Measurements from ENCODE around the gene TAF1C. TPM values are rescaled to one million over a fixed set of nuclear protein-coding genes. Genes with fewer than 3 reads are reported as not detected.

TAF1C gene
- total and polyA plus RNA-seq, 7 donors: 5.4 to 49.0 (median 20.7) TPM

GRCh38 chr16:84194018-84194417 lies 7.2 kb upstream of the TAF1C start:
- Histone ChIP-seq H3K4me1 (no peaks in the 10 kb centered on the region), H3K36me3 (no peaks in the 10 kb centered on the region), H3K9me3 (no peaks in the 10 kb centered on the region), H3K4me3 (no peak overlapping the region), H3K27me3 (peaks cover 0 to 12% (median 0%) of the 10 kb centered on the region in 3 donors), H3K27ac (no peak overlapping the region)
- no peak for TF ChIP-seq POLR2A (IDR thresholded peaks at IDR 0.05)
- intact Hi-C loops (cut with DNase I): loop anchor here (5.0 kb wide), 1 partner anchor 227 kb away; the partner anchor contains the start of gene NECAB2
- WGBS, 2 donors: 85 to 89% methylated on average over 11 of the region's 11 CpGs
- DNase-seq: no peak

DNA sequence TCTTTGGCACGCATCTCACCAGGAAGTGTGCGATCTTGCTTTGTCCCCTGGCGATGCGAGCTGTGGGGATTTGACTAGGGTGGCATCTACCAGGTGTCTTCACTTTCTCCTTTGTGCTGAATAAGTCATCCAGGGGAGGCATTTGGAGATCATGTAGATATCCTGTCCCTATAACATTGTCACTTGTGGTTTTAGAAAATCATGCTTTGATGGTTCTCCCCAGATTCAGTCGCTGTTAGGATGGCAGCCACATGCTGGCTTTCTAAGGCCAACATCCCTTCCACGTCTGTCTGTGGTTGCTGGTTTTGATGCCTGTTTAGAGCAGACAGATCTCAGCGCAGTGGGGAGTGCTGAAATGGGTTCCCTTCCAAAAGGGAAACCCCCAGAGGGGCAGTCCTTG lies 6.6 kb upstream of the TAF1C start:
- intact Hi-C loops (cut with DNase I): loop anchor here (5.0 kb wide), 1 partner anchor 226 kb away; the partner anchor contains the start of gene NECAB2
- Histone ChIP-seq H3K4me3 (no peak overlapping the region), H3K27ac (no peak overlapping the region), H3K4me1 (no peaks in the 10 kb centered on the region), H3K27me3 (peaks cover 0 to 12% (median 0%) of the 10 kb centered on the region in 3 donors), H3K36me3 (no peaks in the 10 kb centered on the region), H3K9me3 (no peaks in the 10 kb centered on the region)
- WGBS, 2 donors: 74 to 83% methylated on average over 7 of the region's 7 CpGs
- TF ChIP-seq EP300 (IDR thresholded peaks at IDR 0.05) (no peak), POLR2A (IDR thresholded peaks at IDR 0.05) (no peak), CTCF (IDR thresholded peaks at IDR 0.05) (no peak), POLR2AphosphoS5 (IDR thresholded peaks at IDR 0.05) (no peak)
- no peak for DNase-seq

DNA sequence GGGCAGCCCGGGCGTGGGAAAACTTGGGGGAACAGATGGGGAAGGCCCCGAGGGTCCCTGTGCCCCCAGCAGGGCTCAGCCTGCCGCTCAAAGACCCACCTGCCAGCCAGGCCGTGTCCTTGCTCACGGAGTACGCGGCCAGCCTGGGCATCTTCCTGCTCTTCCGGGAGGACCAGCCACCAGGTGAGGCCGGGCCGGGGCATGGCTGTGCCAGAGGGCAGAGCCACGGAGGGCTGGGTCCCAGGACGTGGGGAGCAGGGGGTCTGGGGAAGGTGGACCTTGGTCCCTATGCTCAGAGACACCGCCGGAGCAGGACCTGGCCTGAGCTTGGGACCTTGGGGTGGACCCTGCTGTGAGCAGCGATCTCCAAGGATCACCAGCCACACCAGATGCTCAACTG lies 4.6 kb upstream of the TAF1C start:
- H3K4me3 ChIP-seq: no peak overlapping the region
- peaks cover 0 to 5% (median 0%) of the 10 kb centered on the region in 4 donors for H3K4me1 ChIP-seq
- H3K27me3 ChIP-seq: peaks cover 0 to 6% (median 0%) of the 10 kb centered on the region in 3 donors
- H3K36me3 ChIP-seq: no peaks in the 10 kb centered on the region
- H3K27ac ChIP-seq: no peak overlapping the region
- intact Hi-C loops (cut with DNase I): loop anchor here (5.0 kb wide), 1 partner anchor 224 kb away; the partner anchor contains the start of gene NECAB2
- H3K9me3 ChIP-seq: no peaks in the 10 kb centered on the region
- no peak for DNase-seq
- 91 to 95% methylated on average over 16 of the region's 16 CpGs for WGBS, 2 donors
- TF ChIP-seq POLR2A (IDR thresholded peaks at IDR 0.05): no peak
- no peak for TF ChIP-seq EP300 (IDR thresholded peaks at IDR 0.05)
- TF ChIP-seq CTCF (IDR thresholded peaks at IDR 0.05): no peak
- no peak for TF ChIP-seq POLR2AphosphoS5 (IDR thresholded peaks at IDR 0.05)

DNA sequence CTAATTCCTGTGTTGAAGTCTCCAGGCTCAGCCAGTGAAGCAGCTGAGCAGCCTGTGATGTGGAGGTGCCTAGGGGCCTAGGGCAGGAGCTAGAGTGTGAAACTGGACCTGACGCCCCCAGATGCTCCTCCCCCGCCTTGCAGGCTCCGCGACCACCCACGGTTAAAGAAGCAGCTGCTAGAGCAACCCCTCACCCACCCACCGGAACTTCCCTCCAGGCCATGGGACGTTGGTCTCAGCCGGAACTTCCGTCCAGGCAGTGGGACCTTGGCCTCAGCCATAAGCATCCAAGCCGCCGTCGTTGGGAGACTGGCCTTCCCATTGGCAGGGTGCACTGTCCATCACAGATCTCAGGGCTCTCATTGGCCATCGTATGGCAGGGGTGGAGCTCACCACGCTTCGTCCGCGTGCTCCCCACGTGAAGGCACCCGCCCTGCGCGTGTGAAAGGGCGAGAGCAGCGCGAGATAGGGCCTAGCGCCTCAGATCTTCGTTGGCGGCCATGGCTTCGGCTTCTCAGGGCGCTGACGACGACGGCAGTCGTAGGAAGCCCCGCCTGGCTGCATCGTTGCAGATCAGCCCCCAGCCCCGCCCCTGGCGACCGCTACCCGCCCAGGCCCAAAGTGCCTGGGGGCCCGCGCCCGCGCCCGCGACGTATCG lies 4.0 kb upstream of the TAF1C start, which contains the start of gene ADAD2:
Gene ADAD2, plus strand, starts transcription at position 427 of the 658 bp plus-strand sequence. Its CDS starts 74 bp downstream, at position 501.
- 94% methylated on average over 47 of the region's 47 CpGs for WGBS, 2 donors
- no peaks in the 10 kb centered on the region for H3K9me3 ChIP-seq
- H3K27me3 ChIP-seq: peaks cover 0 to 6% (median 0%) of the 10 kb centered on the region in 3 donors
- H3K4me1 ChIP-seq: peaks cover 0 to 11% (median 5%) of the 10 kb centered on the region in 4 donors
- DNase-seq: no peak
- TF ChIP-seq POLR2AphosphoS5 (IDR thresholded peaks at IDR 0.05): no peak
- no peak for TF ChIP-seq CTCF (IDR thresholded peaks at IDR 0.05)
- no peak for TF ChIP-seq POLR2A (IDR thresholded peaks at IDR 0.05)
- TF ChIP-seq EP300 (IDR thresholded peaks at IDR 0.05): no peak
- intact Hi-C loops (cut with DNase I): loop anchor here (5.0 kb wide), 1 partner anchor 224 kb away; the partner anchor contains the start of gene NECAB2
- no peaks in the 10 kb centered on the region for H3K36me3 ChIP-seq
- no peak within 1 kb of the TSS for H3K4me3 ChIP-seq
- no peak within 1 kb of the TSS for H3K27ac ChIP-seq

- intact Hi-C loops (cut with DNase I): loop anchor here (5.0 to 10.0 kb wide), 5 partner anchors 123 to 430 kb away; partner anchors contain the start of gene COTL1
- Histone ChIP-seq H3K36me3 (peaks cover 0 to 49% (median 37%) of the 10 kb centered on the region in 4 donors), H3K27me3 (no peaks in the 10 kb centered on the region), H3K4me1 (peaks cover 0 to 23% (median 12%) of the 10 kb centered on the region in 4 donors), H3K27ac (peak overlapping the region in 1 of 4 donors; percentile 21), H3K9me3 (no peaks in the 10 kb centered on the region), H3K4me3 (no peak overlapping the region)
- 91 to 92% methylated on average over 10 of the region's 10 CpGs for WGBS, 2 donors
- TF ChIP-seq POLR2A (IDR thresholded peaks at IDR 0.05) (no peak), CTCF (IDR thresholded peaks at IDR 0.05) (no peak), POLR2AphosphoS5 (IDR thresholded peaks at IDR 0.05) (peak in 1 of 4 donors; percentile 16), EP300 (IDR thresholded peaks at IDR 0.05) (no peak)
- DNase-seq: no peak
Observed at GRCh38 chr16:84184775-84185174, 2.1 kb downstream of the TAF1C start.

Data from sigmoid colon (tissue), 7 donors.